Neuron (in vitro differentiated cells): Measurements from ENCODE around the gene MYO3B.
"Not testable (repeated sequence)": the region's sequence is repeated elsewhere in the genome, so short reads cannot be mapped to it uniquely, and the experiment has no call there.

Experiments used
- H2AFZ ChIP-seq: one replicate; pipeline ENCODE4 v1.6.1; 2013; ENCODE audit warnings: low read depth, mild to moderate bottlenecking, inconsistent platforms, low read length, moderate library complexity
- H3K27me3 ChIP-seq: one replicate; pipeline ENCODE4 v1.6.1; 2013; ENCODE audit warnings: low read length; ENCODE audit not compliant: insufficient read depth
- H3K36me3 ChIP-seq: one replicate; pipeline ENCODE4 v1.6.1; 2013; ENCODE audit warnings: low read length; ENCODE audit not compliant: insufficient read depth
- H3K4me1 ChIP-seq: one replicate; pipeline ENCODE4 v1.6.1; 2013; ENCODE audit warnings: low read length; ENCODE audit not compliant: insufficient read depth
- H3K4me3 ChIP-seq: 2 replicates; pipeline ENCODE4 v1.5.1; 2013; ENCODE audit warnings: mild to moderate bottlenecking, low read length, moderate library complexity
- H3K9me3 ChIP-seq: one replicate; pipeline ENCODE4 v1.6.1; 2013; ENCODE audit warnings: low read length

MYO3B gene

DNA sequence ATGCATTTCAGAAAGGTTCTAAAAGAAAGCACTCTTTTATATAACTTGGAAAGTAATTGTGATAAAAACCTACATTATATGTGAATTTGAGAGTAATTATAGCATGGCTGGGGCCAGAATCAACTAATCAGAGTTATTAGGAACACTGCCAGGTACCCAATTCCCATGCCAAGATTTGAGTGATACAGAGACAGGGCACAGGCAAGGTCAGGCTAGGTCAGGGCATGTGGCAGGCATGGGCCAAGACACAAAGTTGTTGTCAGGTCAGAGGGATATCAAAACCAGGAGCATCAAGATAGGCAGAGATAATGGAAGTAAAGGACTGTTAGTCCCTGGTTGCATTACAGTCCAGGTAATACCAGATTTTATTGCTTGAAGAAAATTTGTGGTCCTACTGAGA is 87.4 kb downstream of the MYO3B start:
- peaks cover 5% of the 10 kb centered on the region for H3K9me3 ChIP-seq
- no peaks in the 10 kb centered on the region for H3K36me3 ChIP-seq
- H3K4me1 ChIP-seq, result no peaks in the 10 kb centered on the region
- H2AFZ ChIP-seq, result no peak overlapping the region
- no peak overlapping the region for H3K4me3 ChIP-seq
- H3K27me3 ChIP-seq, result peaks cover 1% of the 10 kb centered on the region

DNA sequence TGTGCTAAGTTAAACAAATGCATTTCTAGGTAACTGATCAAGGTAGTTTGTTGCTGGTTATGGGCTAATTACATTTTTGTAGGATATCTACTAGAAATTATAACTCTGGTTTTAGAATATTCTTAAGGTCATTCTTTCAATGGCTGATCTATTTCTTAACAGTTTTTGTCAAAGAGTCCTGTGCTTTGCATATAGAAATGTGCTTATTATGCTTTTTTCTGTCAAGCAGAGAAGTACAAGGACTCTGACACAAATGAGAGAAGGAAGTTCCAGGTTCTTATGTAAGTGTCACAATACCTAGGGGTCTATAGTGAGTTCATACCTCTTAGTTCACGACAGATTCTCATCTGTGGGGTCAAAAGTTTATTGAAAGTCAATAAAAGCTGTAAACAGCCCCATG is 88.4 kb downstream of the MYO3B start:
- H3K9me3 ChIP-seq, result peaks cover 5% of the 10 kb centered on the region
- no peaks in the 10 kb centered on the region for H3K4me1 ChIP-seq
- H3K27me3 ChIP-seq, result peaks cover 4% of the 10 kb centered on the region
- H3K36me3 ChIP-seq, result no peaks in the 10 kb centered on the region
- no peak overlapping the region for H3K4me3 ChIP-seq
- H2AFZ ChIP-seq, result no peak overlapping the region

DNA sequence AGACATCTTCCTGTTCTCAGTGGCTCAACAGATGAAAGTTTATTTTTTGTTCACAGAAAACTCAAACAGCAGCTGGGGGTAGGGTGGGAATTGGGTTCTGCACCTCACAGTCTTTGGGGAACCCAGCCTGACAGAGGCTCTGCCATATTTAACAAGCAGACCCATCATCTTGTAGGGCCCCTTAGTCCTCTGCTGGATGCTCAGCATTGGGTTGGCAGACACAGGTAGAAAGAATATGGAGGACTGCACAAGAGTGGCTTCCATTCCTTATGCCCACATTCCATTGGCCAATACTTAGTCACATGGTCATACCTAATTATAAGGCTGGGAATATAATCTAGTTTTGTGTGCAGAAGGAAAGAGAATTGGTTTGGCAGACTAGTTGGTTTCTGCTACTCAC is 89.1 kb downstream of the MYO3B start:
- no peak overlapping the region for H2AFZ ChIP-seq
- no peaks in the 10 kb centered on the region for H3K36me3 ChIP-seq
- H3K27me3 ChIP-seq, result peaks cover 4% of the 10 kb centered on the region
- no peak overlapping the region for H3K4me3 ChIP-seq
- H3K9me3 ChIP-seq, result peaks cover 5% of the 10 kb centered on the region
- no peaks in the 10 kb centered on the region for H3K4me1 ChIP-seq

DNA sequence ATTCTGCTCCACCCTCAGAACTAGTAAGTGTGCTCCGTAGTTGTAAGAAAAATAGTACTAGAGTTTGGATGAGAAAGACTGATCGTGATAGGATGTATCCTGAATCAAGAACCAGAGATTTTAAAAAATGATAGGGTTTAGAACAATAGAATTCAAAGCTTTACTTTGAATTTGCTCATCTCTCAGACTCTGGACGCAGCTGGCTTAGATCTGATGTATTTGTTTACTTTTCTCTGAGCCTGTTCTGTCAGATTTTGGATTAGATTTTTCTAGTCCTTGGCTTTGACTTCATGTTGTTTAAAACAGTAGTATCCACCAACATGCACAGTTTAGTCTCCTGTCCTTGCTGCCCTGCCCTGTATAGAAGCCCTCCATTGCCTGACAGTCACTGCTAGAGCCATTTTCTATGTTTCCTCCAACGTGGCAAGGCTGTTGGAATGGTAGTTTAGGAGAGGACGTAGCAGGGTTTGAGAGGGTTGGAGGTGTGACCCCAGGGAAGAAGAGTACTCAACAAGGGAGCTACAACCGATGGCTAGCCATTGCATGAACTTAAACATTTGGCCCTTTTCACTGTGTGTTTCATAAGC is 92.4 kb downstream of the MYO3B start:
- Histone ChIP-seq H3K27me3 (peaks cover 7% of the 10 kb centered on the region), H3K9me3 (no peaks in the 10 kb centered on the region), H3K4me1 (no peaks in the 10 kb centered on the region), H3K4me3 (no peak overlapping the region), H3K36me3 (no peaks in the 10 kb centered on the region), H2AFZ (no peak overlapping the region)

DNA sequence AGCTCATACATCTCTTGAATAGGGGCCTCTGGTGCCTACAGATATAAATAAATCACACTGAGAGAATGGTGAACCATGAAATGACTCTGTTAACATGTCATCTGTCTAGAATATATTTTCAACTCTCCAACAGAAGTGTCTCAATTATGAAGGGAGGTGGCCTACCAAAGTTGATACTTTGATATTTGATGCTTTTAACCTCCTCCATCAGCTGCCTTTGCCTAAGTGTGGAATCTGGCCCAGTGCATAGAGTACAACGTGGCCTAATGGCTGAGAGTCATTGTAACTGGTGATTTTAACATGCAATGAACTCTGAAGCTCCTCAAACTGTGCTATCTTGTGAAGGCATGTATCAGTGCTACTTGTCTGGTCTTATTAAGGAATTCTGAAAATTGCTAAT is 93.4 kb downstream of the MYO3B start:
- Histone ChIP-seq H3K9me3 (no peaks in the 10 kb centered on the region), H2AFZ (no peak overlapping the region), H3K27me3 (peaks cover 7% of the 10 kb centered on the region), H3K4me1 (no peaks in the 10 kb centered on the region), H3K36me3 (no peaks in the 10 kb centered on the region), H3K4me3 (no peak overlapping the region)

DNA sequence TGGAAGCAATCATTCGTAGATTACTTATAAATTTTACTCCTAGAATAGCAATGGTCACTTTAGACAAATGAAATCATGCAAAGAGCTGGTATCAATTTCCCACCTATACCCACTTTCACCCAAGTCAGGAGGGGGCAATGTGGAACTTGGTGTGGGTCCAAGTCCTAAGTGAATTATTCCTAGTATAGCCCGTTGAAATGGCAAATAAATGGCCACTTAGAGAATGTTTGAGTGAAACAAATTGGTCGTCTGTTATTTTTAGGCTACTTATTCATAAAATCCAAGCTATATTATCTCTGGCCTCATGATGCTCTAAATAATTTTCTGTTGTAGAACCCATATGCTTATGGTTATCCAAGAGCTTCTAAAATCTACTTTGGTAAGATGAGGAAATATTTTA is 98.1 kb downstream of the MYO3B start:
- Histone ChIP-seq H3K36me3 (no peaks in the 10 kb centered on the region), H3K4me1 (peaks cover 19% of the 10 kb centered on the region), H3K9me3 (no peaks in the 10 kb centered on the region), H2AFZ (no peak overlapping the region), H3K27me3 (peaks cover 3% of the 10 kb centered on the region), H3K4me3 (no peak overlapping the region)

DNA sequence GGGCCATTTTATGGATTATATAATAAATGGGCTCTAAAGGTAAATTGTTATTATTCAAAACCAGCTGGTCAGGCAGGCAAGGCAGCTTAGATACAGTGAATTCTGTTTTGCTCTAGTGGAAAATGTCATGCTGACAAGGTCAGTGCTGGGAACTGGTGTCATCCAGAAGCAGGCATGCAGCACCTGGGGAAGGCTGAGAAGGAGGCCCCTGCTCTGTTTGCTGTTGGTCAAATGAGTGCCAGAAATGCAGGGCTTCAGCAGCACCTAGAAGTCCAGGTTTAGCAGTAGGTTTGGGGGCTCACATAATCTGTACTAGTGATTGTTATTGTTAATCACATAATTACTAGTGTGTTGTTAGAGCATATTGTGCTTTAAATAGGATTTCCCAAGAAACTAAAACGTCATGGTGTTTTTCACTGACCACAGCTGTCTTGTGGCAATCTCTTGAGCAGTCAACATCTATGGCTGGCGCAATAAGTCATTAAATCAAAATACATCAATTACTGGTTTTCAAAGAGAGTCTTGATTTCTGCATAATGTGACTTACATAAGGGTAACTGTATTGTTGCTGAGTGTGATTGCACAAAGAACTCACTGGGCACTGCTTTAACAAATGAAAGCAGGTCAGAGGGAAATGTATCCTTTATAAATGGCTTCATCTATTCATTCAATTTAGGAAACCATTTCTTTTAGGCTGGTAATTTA is 99.1 kb downstream of the MYO3B start:
- Histone ChIP-seq H3K4me3 (no peak overlapping the region), H3K4me1 (peaks cover 19% of the 10 kb centered on the region), H3K27me3 (peaks cover 3% of the 10 kb centered on the region), H3K9me3 (no peaks in the 10 kb centered on the region), H2AFZ (peak overlapping the region; percentile 31), H3K36me3 (no peaks in the 10 kb centered on the region)

DNA sequence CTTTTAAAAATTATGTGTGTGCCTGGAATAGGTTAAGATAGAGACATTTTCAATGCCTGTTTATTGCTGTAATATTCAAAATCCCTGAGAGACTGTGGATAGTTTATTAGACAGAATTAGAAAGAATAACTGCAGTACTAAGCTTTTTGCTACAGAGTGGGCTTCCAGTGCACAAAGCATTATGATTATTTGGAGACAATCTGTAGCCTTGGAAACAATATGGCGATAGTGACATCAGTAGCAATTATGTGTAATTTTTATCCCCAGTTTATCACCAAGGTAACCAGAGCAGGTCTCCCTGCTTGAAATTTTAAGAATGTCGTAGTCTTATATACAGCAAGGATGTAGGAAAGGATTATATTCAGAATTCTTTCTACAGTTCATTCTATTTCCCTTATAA is 100.0 kb downstream of the MYO3B start:
- Histone ChIP-seq H3K36me3 (no peaks in the 10 kb centered on the region), H3K4me1 (peaks cover 19% of the 10 kb centered on the region), H3K9me3 (no peaks in the 10 kb centered on the region), H2AFZ (peak overlapping the region; percentile 31), H3K4me3 (no peak overlapping the region), H3K27me3 (peaks cover 3% of the 10 kb centered on the region)

DNA sequence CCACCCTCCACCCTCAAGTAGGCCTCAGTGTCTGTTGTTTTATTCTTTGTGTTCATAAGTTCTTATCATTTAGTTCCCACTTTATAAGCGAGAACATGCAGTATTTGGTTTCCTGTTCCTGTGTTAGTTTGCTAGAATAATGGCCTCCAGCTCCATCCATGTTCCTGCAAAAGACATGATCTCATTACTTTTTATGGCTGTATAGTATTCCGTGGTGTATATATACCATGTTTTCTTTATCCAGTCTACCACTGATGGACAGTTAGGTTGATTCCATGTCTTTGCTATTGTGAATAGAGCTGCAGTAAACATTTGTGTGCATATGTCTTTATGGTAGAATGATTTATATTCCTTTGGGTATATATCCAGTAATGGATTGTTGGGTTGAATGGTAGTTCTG is 101.7 kb downstream of the MYO3B start:
- H3K36me3 ChIP-seq, H2AFZ ChIP-seq, H3K9me3 ChIP-seq, H3K27me3 ChIP-seq, H3K4me3 ChIP-seq: not testable (repeated sequence)
- H3K4me1 ChIP-seq, result peaks cover 26% of the 10 kb centered on the region

DNA sequence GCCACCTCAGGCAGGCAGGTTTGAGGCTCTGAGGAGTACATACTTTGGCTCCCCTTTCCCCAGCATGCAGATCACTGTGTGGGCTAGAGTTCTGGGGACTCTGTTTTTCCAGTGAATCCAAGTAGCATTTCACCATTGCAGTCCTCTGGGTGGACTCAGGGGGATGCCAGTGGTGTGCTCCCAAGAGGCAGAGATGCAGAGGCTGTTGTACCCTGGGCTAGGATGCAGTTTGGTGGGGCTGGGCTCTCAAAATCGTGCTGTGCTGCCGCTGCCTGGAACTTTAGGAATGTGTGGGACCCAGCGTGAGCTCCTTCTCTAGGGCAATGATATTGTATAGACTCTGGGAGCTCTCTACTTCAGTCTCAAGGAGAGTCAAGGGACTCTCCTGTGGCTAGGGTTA is 104.9 kb downstream of the MYO3B start:
- Histone ChIP-seq H3K4me1 (peaks cover 13% of the 10 kb centered on the region), H3K36me3 (no peaks in the 10 kb centered on the region), H3K27me3 (no peaks in the 10 kb centered on the region), H3K9me3 (no peaks in the 10 kb centered on the region), H2AFZ (no peak overlapping the region), H3K4me3 (no peak overlapping the region)

DNA sequence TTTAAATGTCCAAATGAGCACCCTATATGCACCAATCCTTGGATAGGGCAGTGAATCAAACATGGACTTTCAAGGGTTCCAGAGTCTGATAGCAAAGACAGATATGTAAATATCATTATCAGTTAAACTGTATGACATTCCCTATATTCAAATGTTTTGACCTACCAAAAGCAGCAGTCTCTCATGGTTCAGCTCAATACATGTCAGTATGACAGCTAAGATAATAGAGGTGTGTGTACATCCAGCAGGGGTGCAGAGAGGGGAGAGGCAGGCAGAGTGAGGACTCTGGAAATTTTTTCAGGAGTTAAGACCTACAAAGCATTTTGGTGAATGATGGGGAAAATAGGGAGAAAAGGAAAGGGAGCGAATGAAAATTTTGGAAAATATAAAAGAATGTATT is 106.3 kb downstream of the MYO3B start:
- no peaks in the 10 kb centered on the region for H3K36me3 ChIP-seq
- no peak overlapping the region for H2AFZ ChIP-seq
- peaks cover 7% of the 10 kb centered on the region for H3K4me1 ChIP-seq
- H3K9me3 ChIP-seq, result no peaks in the 10 kb centered on the region
- H3K4me3 ChIP-seq, result no peak overlapping the region
- H3K27me3 ChIP-seq, result no peaks in the 10 kb centered on the region

DNA sequence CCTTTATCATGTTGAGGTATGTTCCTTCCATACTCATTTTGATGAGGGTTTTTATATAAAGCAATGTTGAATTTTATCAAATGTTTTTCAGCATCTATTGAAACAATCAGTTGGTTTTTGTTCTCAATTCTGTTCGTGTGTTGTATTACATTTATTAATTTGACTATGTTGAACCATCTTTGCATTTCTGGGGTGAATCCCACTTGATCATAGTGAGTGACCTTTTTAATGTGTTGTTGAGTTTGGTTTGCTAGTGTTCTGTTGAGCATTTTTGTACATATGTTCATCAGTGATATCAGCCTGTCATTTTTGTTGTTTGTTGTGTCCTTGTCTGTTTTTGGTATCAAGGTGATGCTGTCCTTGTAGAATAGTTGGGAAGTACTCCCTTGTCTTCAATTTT is 110.9 kb downstream of the MYO3B start:
- Histone ChIP-seq H3K9me3 (no peaks in the 10 kb centered on the region), H3K4me3 (no peak overlapping the region), H3K4me1 (peaks cover 7% of the 10 kb centered on the region), H2AFZ (no peak overlapping the region), H3K27me3 (peaks cover 5% of the 10 kb centered on the region), H3K36me3 (no peaks in the 10 kb centered on the region)

DNA sequence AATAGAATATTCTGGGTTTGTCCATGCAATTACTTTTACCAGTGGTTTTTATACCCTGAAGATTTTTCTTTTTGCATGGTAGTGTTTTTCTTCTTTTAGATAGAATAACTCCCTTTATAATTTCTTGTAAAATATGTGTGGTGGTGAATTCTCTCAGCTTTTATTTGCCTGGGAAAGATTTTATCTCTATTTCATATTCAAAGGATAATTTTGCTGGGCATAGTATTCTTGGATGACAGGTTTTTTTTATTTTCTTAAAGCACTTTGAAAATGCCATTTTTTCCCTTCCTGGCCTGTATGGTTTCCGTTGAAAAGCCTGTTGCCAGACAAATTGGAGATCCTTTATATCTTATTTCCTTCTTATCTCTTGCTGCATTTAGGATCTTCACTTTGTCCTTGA is 113.5 kb downstream of the MYO3B start:
- H3K9me3 ChIP-seq, result no peaks in the 10 kb centered on the region
- no peaks in the 10 kb centered on the region for H3K4me1 ChIP-seq
- no peak overlapping the region for H2AFZ ChIP-seq
- no peak overlapping the region for H3K4me3 ChIP-seq
- no peaks in the 10 kb centered on the region for H3K36me3 ChIP-seq
- peaks cover 5% of the 10 kb centered on the region for H3K27me3 ChIP-seq

DNA sequence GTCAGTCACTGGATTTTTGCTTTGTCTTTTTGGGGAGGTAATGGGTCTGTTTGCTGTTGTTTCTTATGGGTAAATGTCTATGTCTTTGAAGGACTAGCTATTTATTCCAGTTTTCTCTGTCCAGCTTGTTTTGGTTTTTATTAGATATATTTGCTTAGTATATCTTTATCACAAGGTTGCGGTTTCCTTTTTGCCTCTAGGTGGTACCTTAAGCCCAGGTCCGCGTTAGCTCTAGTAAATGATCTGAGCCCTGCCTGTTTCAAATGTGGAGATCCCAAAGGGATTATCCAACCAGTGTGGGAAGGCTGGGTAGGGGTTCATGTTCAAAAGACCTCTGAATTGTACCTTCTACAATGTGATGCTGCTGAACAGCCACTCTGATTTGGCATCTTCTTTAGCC is 114.5 kb downstream of the MYO3B start:
- H3K4me1 ChIP-seq, result no peaks in the 10 kb centered on the region
- H3K36me3 ChIP-seq, result no peaks in the 10 kb centered on the region
- no peak overlapping the region for H2AFZ ChIP-seq
- H3K9me3 ChIP-seq, result no peaks in the 10 kb centered on the region
- peaks cover 5% of the 10 kb centered on the region for H3K27me3 ChIP-seq
- no peak overlapping the region for H3K4me3 ChIP-seq
